Vagina (tissue), 2 donors: ENCODE measurements around the gene TRMT10B. TPM values are rescaled to one million over a fixed set of nuclear protein-coding genes. Genes with fewer than 3 reads are reported as not detected.

Experiments used
- DNase-seq, 2 donors: peaks; one replicate each; pipeline ENCODE4 v3.0.0-alpha.2; 2017; ENCODE audit errors: extremely low spot score in 2 of 2
- H3K27ac ChIP-seq: fragments of 200-600 bp; sonication (generic); one replicate; pipeline ENCODE4 v1.5.1; 2019
- H3K27me3 ChIP-seq: fragments of 200-600 bp; sonication (generic); one replicate; pipeline ENCODE4 v1.5.1; 2019
- H3K36me3 ChIP-seq, 2 donors: fragments of 200-600 bp; sonication (generic); one replicate each; pipeline ENCODE4 v1.5.1; 2017 to 2019
- H3K4me1 ChIP-seq: fragments of 200-600 bp; sonication (generic); one replicate; pipeline ENCODE4 v1.5.1; 2019
- H3K4me3 ChIP-seq, 2 donors: fragments of 200-600 bp; sonication (generic); 1 replicate in 1 of 2; 2 replicates in 1 of 2; pipeline ENCODE4 v1.5.1; 2016 to 2019
- H3K9me3 ChIP-seq: fragments of 200-600 bp; sonication (generic); one replicate; pipeline ENCODE4 v1.5.1; 2019
- CTCF ChIP-seq, 3 experiments: fragments of 450-650 bp in 2 of 3; fragments of 200-600 bp in 1 of 3; sonication (generic) in 1 of 3; IDR thresholded peaks; one replicate each; pipeline ENCODE4 v1.5.1; 2017 to 2019; ENCODE audit warnings: antibody characterized with exemption in 3 of 3, mild to moderate bottlenecking in 2 of 3, moderate library complexity in 2 of 3
- POLR2A ChIP-seq, 2 donors: fragments of 450-650 bp; IDR thresholded peaks; one replicate each; pipeline ENCODE4 v1.6.1; 2017; ENCODE audit warnings: antibody characterized with exemption in 2 of 2, mild to moderate bottlenecking in 2 of 2, moderate library complexity in 2 of 2
- POLR2AphosphoS5 ChIP-seq, 2 donors: sonication (generic); formaldehyde crosslinking; IDR thresholded peaks; one replicate each; pipeline ENCODE4 v1.9.0; 2017; ENCODE audit warnings: antibody characterized with exemption in 2 of 2, mild to moderate bottlenecking in 2 of 2, low read depth in 1 of 2; ENCODE audit not compliant: insufficient read depth in 1 of 2
- intact Hi-C: fragments of 100-400 bp; cut with DNase I; formaldehyde crosslinking; loops from one replicate; pipeline ENCODE4 v1.15.1; 2023
- total RNA-seq: library from RNA; depleted of rRNA; stranded (reverse); fragments of >200 nt; gene quantifications from one replicate; pipeline ENCODE4 v1.2.3, GENCODE V29; 2016

TRMT10B gene
- total RNA-seq, 1 donor from 2014 or later: 4.7 TPM

DNA sequence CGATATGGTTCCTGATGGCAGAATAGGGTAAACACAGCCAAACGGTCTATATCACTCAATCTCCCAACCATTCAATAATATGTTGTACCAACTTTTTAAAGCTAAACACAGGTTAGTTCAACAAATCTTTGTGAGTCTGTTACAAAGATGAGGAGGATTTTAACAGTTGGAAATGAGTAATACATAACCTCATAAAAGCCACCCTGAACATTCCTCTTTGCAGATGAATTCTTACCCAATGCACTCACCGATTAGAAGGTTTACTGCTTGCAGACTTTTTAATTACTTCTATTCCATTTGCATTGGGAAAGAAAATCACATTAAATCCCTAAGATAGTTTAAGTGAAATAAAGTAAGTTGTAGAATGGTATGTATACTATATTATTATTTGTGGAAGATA, 23.3 kb upstream of the TRMT10B start:
- no peak for TF ChIP-seq CTCF (IDR thresholded peaks at IDR 0.05)
- no peak for TF ChIP-seq POLR2AphosphoS5 (IDR thresholded peaks at IDR 0.05; ENCODE audit: insufficient read depth in 1 of 2, low read depth in 1 of 2)
- TF ChIP-seq POLR2A (IDR thresholded peaks at IDR 0.05): no peak
- no peak overlapping the region for H3K4me3 ChIP-seq
- H3K4me1 ChIP-seq: no peaks in the 10 kb centered on the region
- DNase-seq: no peak
- intact Hi-C loops: no loop called here
- no peaks in the 10 kb centered on the region for H3K36me3 ChIP-seq
- H3K27ac ChIP-seq: no peak overlapping the region
- no peaks in the 10 kb centered on the region for H3K27me3 ChIP-seq
- no peaks in the 10 kb centered on the region for H3K9me3 ChIP-seq

DNA sequence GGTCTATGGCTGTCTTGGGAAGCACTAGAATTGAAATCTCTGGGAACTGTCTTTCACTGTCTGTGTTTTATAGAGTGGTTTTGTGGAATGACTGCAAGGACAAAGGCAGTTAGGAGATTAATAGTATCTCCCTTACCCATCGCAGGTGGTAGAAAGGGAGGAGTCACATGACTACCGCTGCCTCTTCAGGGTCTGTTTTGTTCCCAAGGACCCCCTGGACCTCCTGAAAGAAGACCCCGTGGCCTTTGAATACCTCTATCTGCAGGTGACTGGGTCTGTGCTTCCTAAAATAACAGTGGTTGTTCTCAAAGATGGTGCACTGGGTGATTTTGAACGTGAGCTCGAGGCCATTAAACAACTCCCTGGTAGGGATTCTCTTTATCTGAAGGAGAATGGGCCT, 22.8 kb upstream of the TRMT10B start:
- H3K36me3 ChIP-seq: no peaks in the 10 kb centered on the region
- no peak overlapping the region for H3K27ac ChIP-seq
- no peak for DNase-seq
- no peaks in the 10 kb centered on the region for H3K9me3 ChIP-seq
- TF ChIP-seq POLR2AphosphoS5 (IDR thresholded peaks at IDR 0.05; ENCODE audit: insufficient read depth in 1 of 2, low read depth in 1 of 2): no peak
- TF ChIP-seq CTCF (IDR thresholded peaks at IDR 0.05): no peak
- TF ChIP-seq POLR2A (IDR thresholded peaks at IDR 0.05): no peak
- no peak overlapping the region for H3K4me3 ChIP-seq
- no peaks in the 10 kb centered on the region for H3K27me3 ChIP-seq
- intact Hi-C loops: no loop called here
- no peaks in the 10 kb centered on the region for H3K4me1 ChIP-seq

DNA sequence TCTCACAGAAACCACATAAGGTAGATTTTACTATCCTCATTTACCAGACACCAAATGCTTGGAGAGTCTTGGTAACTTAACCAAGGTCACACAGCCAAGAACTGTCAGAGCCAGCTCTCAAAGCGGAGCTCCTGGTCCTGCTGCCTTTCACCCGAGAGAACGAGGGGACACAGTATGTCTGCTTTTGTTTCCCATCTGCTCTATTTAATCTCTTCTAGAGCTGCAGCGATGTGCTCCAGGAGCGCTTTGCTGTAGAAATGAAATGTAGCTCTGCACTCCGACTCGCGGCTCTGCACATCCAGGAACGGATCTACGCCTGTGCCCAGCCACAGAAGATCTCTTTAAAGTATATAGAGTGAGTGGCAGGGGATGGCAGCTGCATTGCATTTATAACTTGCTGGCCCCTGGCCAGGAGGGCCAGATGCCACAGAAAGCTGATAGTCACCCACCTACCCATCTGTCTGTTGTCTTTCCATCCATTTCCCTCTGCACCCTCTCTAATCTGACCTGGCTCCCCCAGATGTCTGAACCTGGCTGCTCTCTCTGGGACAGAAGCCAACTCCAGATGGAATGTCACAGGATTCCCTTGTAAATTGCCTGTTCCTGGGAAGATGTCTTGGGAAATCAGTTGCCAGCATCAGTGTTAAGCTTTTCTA, 21.4 kb upstream of the TRMT10B start:
- H3K27ac ChIP-seq: no peak overlapping the region
- H3K4me1 ChIP-seq: no peaks in the 10 kb centered on the region
- no peaks in the 10 kb centered on the region for H3K9me3 ChIP-seq
- no peak for TF ChIP-seq POLR2AphosphoS5 (IDR thresholded peaks at IDR 0.05; ENCODE audit: insufficient read depth in 1 of 2, low read depth in 1 of 2)
- no peak for TF ChIP-seq CTCF (IDR thresholded peaks at IDR 0.05)
- TF ChIP-seq POLR2A (IDR thresholded peaks at IDR 0.05): no peak
- no peaks in the 10 kb centered on the region for H3K27me3 ChIP-seq
- no peak for DNase-seq
- intact Hi-C loops: no loop called here
- H3K36me3 ChIP-seq: no peaks in the 10 kb centered on the region
- H3K4me3 ChIP-seq: no peak overlapping the region

GRCh38 chr9:37732952-37733351, 20.7 kb upstream of the TRMT10B start:
- TF ChIP-seq CTCF (IDR thresholded peaks at IDR 0.05) (no peak), POLR2AphosphoS5 (IDR thresholded peaks at IDR 0.05; ENCODE audit: insufficient read depth in 1 of 2, low read depth in 1 of 2) (no peak), POLR2A (IDR thresholded peaks at IDR 0.05) (no peak)

DNA sequence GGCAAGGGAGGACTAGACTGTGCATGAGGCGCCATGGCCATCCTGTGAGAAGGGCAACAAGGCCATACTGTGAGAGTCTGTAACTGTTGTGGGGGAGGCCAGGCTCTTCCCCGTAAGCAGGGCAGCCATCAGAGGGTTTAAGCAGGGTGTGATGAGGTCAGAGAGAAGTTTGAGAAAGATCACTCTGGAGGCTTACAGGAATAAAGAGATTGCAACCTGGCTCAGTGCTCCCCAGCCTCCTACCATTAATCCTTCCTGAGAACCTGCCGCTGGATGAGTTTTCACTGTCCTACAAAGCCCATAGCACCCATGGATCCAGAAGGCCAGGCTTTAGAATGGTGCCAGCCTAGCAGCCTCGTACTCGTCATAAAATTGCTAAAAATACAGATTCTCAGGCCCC, 14.4 kb upstream of the TRMT10B start:
- Histone ChIP-seq H3K4me3 (no peak overlapping the region), H3K27ac (no peak overlapping the region), H3K27me3 (no peaks in the 10 kb centered on the region), H3K4me1 (no peaks in the 10 kb centered on the region), H3K9me3 (no peaks in the 10 kb centered on the region), H3K36me3 (no peaks in the 10 kb centered on the region)
- DNase-seq: no peak
- intact Hi-C loops: no loop called here
- TF ChIP-seq POLR2A (IDR thresholded peaks at IDR 0.05) (no peak), CTCF (IDR thresholded peaks at IDR 0.05) (no peak), POLR2AphosphoS5 (IDR thresholded peaks at IDR 0.05; ENCODE audit: insufficient read depth in 1 of 2, low read depth in 1 of 2) (no peak)

More at GRCh38 chr9:37732952-37733351, 20.7 kb upstream of the TRMT10B start:
- Histone ChIP-seq H3K27ac (no peak overlapping the region), H3K27me3 (no peaks in the 10 kb centered on the region), H3K9me3 (no peaks in the 10 kb centered on the region), H3K4me1 (no peaks in the 10 kb centered on the region), H3K36me3 (no peaks in the 10 kb centered on the region), H3K4me3 (no peak overlapping the region)
- intact Hi-C loops: no loop called here
- DNase-seq: no peak
